Kasumi-1 (cell line): ENCODE results near the gene RASL11B.

ENCODE experiments used
- DNase-seq, 2 experiments: peaks; one replicate each; lab custom pipeline; 2025; lab: John Stamatoyannopoulos, UW

The RASL11B gene

GRCh38 chr4:52843351-52843750, 18.8 kb upstream of the RASL11B start:
- no peak for DNase-seq

- DNase-seq = peak; percentile 55 to 60
These were observed 18.2 kb upstream of the RASL11B start for GRCh38 chr4:52843958-52844357.

GRCh38 chr4:52844596-52844995, 17.5 kb upstream of the RASL11B start:
- DNase-seq = no peak

GRCh38 chr4:52846502-52846901, 15.6 kb upstream of the RASL11B start:
- DNase-seq = no peak

- DNase-seq = no peak
These were observed 13.9 kb upstream of the RASL11B start for GRCh38 chr4:52848254-52848653.

GRCh38 chr4:52850406-52851124, 11.6 kb upstream of the RASL11B start:
- DNase-seq = no peak

GRCh38 chr4:52852041-52852440, 10.1 kb upstream of the RASL11B start:
- DNase-seq = no peak

GRCh38 chr4:52852711-52853110, 9.4 kb upstream of the RASL11B start:
- DNase-seq = no peak

- DNase-seq = peak; percentile 77 to 84
These were observed 8.8 kb upstream of the RASL11B start for GRCh38 chr4:52853351-52853750.

GRCh38 chr4:52856801-52857200, 5.3 kb upstream of the RASL11B start:
- peak; percentile 91 to 93 for DNase-seq

- no peak for DNase-seq
These were observed 1.8 kb upstream of the RASL11B start for GRCh38 chr4:52860361-52860760.

- DNase-seq = no peak
These were observed 820 bp upstream of the RASL11B start for GRCh38 chr4:52861171-52861823.

- no peak for DNase-seq
These were observed 583 bp downstream of the RASL11B start for GRCh38 chr4:52862639-52863161.

- DNase-seq = no peak
These were observed 1.2 kb downstream of the RASL11B start for GRCh38 chr4:52863324-52863723.

GRCh38 chr4:52864793-52865192, 2.7 kb downstream of the RASL11B start:
- DNase-seq = no peak

GRCh38 chr4:52865300-52865699, 3.2 kb downstream of the RASL11B start:
- no peak for DNase-seq

GRCh38 chr4:52866734-52867133, 4.6 kb downstream of the RASL11B start:
- no peak for DNase-seq

- no peak for DNase-seq
These were observed 5.0 kb downstream of the RASL11B start for GRCh38 chr4:52867163-52867562.

- DNase-seq = no peak
These were observed 6.0 kb downstream of the RASL11B start for GRCh38 chr4:52868133-52868532.

GRCh38 chr4:52869196-52869595, 7.1 kb downstream of the RASL11B start:
- no peak for DNase-seq

GRCh38 chr4:52869656-52870055, 7.5 kb downstream of the RASL11B start:
- DNase-seq = no peak

- DNase-seq = no peak
These were observed 8.1 kb downstream of the RASL11B start for GRCh38 chr4:52870225-52870624.

GRCh38 chr4:52873191-52873590, 11.1 kb downstream of the RASL11B start:
- no peak for DNase-seq
